IMR-90 (cell line): ENCODE results near the gene NOL4L.

Experiments
- BHLHE40 ChIP-seq: fragments of 150-350 bp; IDR thresholded peaks from 2 replicates; pipeline ENCODE4 v1.6.1; 2016; ENCODE audit warnings: mild to moderate bottlenecking, low read depth, low read length
- MAZ ChIP-seq: IDR thresholded peaks from 2 replicates; pipeline ENCODE4 v1.6.1; 2012; ENCODE audit warnings: low read depth, mild to moderate bottlenecking, low read length, improper control_type of control experiment, moderate library complexity, borderline replicate concordance
- MXI1 ChIP-seq: IDR thresholded peaks from 2 replicates; pipeline ENCODE4 v1.6.1; 2012; ENCODE audit warnings: low read depth, mild to moderate bottlenecking, low read length, moderate library complexity, borderline replicate concordance
- POLR2A ChIP-seq: IDR thresholded peaks from 2 replicates; pipeline ENCODE4 v1.6.1; 2012; ENCODE audit warnings: mild to moderate bottlenecking, low read depth, low read length
- RFX5 ChIP-seq: IDR thresholded peaks from 2 replicates; pipeline ENCODE4 v1.8.0; 2012; ENCODE audit warnings: low read depth, mild to moderate bottlenecking, low read length, moderate library complexity
- SMC3 ChIP-seq: fragments of 150-350 bp; IDR thresholded peaks from 2 replicates; pipeline ENCODE4 v1.6.1; 2016; ENCODE audit warnings: low read depth, mild to moderate bottlenecking, antibody characterized with exemption, low read length, moderate library complexity
- TF ChIP-seq, protein P1 (sequence below): conservative IDR thresholded peaks from 2 replicates; pipeline ENCODE4 v1.5.1; 2012; ENCODE audit warnings: mild to moderate bottlenecking, low read depth, low read length, improper control_type of control experiment
- TF ChIP-seq, protein P2 (sequence below): fragments of 150-350 bp; IDR thresholded peaks from 2 replicates; pipeline ENCODE4 v1.6.1; 2017; ENCODE audit warnings: mild to moderate bottlenecking, antibody characterized with exemption, low read length, low read depth

- TF ChIP-seq MXI1 (no peak), POLR2A (no peak), SMC3 (no peak), BHLHE40 (no peak), MAZ (no peak), RFX5 (no peak)
- TF ChIP-seq, protein P1, sequence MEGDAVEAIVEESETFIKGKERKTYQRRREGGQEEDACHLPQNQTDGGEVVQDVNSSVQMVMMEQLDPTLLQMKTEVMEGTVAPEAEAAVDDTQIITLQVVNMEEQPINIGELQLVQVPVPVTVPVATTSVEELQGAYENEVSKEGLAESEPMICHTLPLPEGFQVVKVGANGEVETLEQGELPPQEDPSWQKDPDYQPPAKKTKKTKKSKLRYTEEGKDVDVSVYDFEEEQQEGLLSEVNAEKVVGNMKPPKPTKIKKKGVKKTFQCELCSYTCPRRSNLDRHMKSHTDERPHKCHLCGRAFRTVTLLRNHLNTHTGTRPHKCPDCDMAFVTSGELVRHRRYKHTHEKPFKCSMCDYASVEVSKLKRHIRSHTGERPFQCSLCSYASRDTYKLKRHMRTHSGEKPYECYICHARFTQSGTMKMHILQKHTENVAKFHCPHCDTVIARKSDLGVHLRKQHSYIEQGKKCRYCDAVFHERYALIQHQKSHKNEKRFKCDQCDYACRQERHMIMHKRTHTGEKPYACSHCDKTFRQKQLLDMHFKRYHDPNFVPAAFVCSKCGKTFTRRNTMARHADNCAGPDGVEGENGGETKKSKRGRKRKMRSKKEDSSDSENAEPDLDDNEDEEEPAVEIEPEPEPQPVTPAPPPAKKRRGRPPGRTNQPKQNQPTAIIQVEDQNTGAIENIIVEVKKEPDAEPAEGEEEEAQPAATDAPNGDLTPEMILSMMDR, result no peak
- TF ChIP-seq, protein P2, sequence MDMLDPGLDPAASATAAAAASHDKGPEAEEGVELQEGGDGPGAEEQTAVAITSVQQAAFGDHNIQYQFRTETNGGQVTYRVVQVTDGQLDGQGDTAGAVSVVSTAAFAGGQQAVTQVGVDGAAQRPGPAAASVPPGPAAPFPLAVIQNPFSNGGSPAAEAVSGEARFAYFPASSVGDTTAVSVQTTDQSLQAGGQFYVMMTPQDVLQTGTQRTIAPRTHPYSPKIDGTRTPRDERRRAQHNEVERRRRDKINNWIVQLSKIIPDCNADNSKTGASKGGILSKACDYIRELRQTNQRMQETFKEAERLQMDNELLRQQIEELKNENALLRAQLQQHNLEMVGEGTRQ, result no peak
These were observed 155.3 kb downstream of the NOL4L start for GRCh38 chr20:32429745-32430360.
